ENCODE measurements around the gene TASP1.

TASP1 gene

GRCh38 chr20:13344671-13345070, 294.1 kb downstream of the TASP1 start:
- no peak for DNase-seq (ENCODE audit: low spot score)
- TF ChIP-seq, protein P1, sequence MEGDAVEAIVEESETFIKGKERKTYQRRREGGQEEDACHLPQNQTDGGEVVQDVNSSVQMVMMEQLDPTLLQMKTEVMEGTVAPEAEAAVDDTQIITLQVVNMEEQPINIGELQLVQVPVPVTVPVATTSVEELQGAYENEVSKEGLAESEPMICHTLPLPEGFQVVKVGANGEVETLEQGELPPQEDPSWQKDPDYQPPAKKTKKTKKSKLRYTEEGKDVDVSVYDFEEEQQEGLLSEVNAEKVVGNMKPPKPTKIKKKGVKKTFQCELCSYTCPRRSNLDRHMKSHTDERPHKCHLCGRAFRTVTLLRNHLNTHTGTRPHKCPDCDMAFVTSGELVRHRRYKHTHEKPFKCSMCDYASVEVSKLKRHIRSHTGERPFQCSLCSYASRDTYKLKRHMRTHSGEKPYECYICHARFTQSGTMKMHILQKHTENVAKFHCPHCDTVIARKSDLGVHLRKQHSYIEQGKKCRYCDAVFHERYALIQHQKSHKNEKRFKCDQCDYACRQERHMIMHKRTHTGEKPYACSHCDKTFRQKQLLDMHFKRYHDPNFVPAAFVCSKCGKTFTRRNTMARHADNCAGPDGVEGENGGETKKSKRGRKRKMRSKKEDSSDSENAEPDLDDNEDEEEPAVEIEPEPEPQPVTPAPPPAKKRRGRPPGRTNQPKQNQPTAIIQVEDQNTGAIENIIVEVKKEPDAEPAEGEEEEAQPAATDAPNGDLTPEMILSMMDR (IDR thresholded peaks at IDR 0.05; ENCODE audit: borderline replicate concordance, control extremely low read depth, extremely low read depth, insufficient read depth, missing control alignments): no peak
- in situ Hi-C loops (cut with MboI; ENCODE audit: low sequenced_read_pairs, unreplicated experiment): no loop called here

GRCh38 chr20:13342469-13343242, 296.1 kb downstream of the TASP1 start:
- no peak for DNase-seq (ENCODE audit: low spot score)
- in situ Hi-C loops (cut with MboI; ENCODE audit: low sequenced_read_pairs, unreplicated experiment): no loop called here
- TF ChIP-seq, protein P1 (IDR thresholded peaks at IDR 0.05; ENCODE audit: borderline replicate concordance, control extremely low read depth, extremely low read depth, insufficient read depth, missing control alignments): no peak

DNA sequence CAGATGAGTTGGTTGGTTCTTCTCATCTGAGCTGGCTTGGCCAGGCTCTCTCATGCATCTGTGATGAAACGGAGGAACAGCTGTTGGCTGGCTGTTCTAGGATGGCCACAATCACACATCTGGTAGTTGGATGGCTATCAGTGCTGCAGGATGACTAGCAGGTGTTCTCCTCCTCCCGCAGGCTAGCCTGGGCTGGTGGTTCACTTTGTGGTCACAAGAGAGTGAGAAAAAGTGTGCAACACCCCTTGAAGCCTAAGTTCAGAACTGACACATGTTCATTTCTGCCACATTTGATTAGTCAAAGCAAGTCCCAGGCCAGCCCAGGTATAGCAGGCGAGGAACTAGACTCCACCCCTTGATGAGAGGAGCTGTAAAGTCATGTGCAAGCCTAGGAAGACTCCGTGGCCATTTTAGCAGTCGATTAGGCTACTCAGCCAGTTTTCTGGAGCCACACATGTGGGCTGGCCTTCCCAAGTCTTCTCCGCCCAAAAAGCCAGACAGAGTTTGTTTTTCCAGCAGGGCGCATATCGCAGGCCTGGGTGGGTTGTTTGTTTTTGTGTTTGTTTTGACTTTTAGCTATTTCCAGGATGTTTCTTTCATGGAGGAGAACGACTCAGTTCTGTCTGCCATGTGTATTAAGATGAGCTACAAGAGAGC, 296.9 kb downstream of the TASP1 start:
- TF ChIP-seq, protein P1 (IDR thresholded peaks at IDR 0.05; ENCODE audit: borderline replicate concordance, control extremely low read depth, extremely low read depth, insufficient read depth, missing control alignments): no peak
- no peak for DNase-seq (ENCODE audit: low spot score)
- in situ Hi-C loops (cut with MboI; ENCODE audit: low sequenced_read_pairs, unreplicated experiment): no loop called here

DNA sequence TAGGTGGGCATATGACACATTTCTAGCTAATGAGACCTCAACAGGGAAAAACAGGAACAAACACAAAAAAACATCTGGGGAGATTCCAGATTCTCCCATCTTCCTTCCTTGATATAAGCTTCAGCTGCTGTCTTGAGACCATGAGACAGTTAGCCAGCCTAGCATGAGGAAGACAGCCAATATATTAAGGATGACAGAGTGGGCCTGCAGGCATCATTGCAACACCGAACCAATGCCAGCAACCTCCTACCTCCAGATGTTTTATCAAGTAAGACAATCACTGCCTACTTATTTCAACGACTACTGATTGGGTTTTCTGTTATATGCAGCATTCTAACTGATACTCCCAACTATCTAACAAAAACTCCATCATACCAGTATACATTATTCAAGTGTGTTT, 298.6 kb downstream of the TASP1 start:
- TF ChIP-seq, protein P1 (IDR thresholded peaks at IDR 0.05; ENCODE audit: borderline replicate concordance, control extremely low read depth, extremely low read depth, insufficient read depth, missing control alignments): no peak
- no peak for DNase-seq (ENCODE audit: low spot score)
- in situ Hi-C loops (cut with MboI; ENCODE audit: low sequenced_read_pairs, unreplicated experiment): no loop called here

All from GM13976 (cell line).